Panc1 (cell line): ENCODE results near the gene RBM8A. TPM values are rescaled to one million over a fixed set of nuclear protein-coding genes. Genes with fewer than 3 reads are reported as not detected.

ENCODE experiments used
- ATAC-seq: fragments of 200-7000 bp; cut with Tn5 transposase; 2 replicates; pipeline ENCODE4 v1.9.1; 2020; ENCODE audit warnings: mild to moderate bottlenecking, moderate library complexity
- BruUV-seq: library from RNA; stranded (reverse); fragments of 400-500 nt; replicated peaks from 2 replicates; lab custom pipeline; 2021; lab: Mats Ljungman, UMichigan
- CTCF ChIA-PET: fragments of 300-600 bp; sonication (Branson Sonifier 250); formaldehyde crosslinking; loops from one replicate; lab custom pipeline; 2022; ENCODE audit warnings: antibody characterized with exemption; lab: Charles Lee
- POLR2A ChIA-PET: fragments of 300-600 bp; sonication (Branson Sonifier 250); formaldehyde crosslinking; loops from one replicate; lab custom pipeline; 2022; ENCODE audit warnings: antibody characterized with exemption; lab: Charles Lee
- DNase-seq: peaks from one replicate; pipeline ENCODE4 v3.0.0-alpha.2; 2010; ENCODE audit warnings: low read depth, low spot score
- H3K27ac ChIP-seq: 2 replicates; pipeline ENCODE4 v1.5.1; 2011; ENCODE audit warnings: mild to moderate bottlenecking, low read length, inconsistent platforms
- H3K27me3 ChIP-seq: fragments of 200-500 bp; sonication (Bioruptor generic); 2 replicates; pipeline ENCODE4 v1.6.0; 2014; ENCODE audit warnings: low read length, inconsistent platforms; ENCODE audit not compliant: control insufficient read depth, insufficient read depth
- H3K36me3 ChIP-seq: fragments of 200-500 bp; sonication (Bioruptor generic); 2 replicates; pipeline ENCODE4 v1.5.1; 2014; ENCODE audit warnings: inconsistent platforms, mild to moderate bottlenecking, low read length, moderate library complexity; ENCODE audit not compliant: control insufficient read depth, insufficient read depth
- H3K4me1 ChIP-seq: 2 replicates; pipeline ENCODE4 v1.5.1; 2011; ENCODE audit warnings: inconsistent platforms, mild to moderate bottlenecking, low read length, moderate library complexity; ENCODE audit not compliant: control insufficient read depth, insufficient read depth
- H3K4me3 ChIP-seq, 2 experiments: 2 replicates each; pipeline ENCODE4 v1.5.1; 2011 to 2012; ENCODE audit warnings: low read depth in 2 of 2, low read length in 2 of 2, mild to moderate bottlenecking in 2 of 2, inconsistent platforms in 1 of 2, moderate library complexity in 1 of 2
- H3K9me3 ChIP-seq: fragments of 200-500 bp; sonication (Bioruptor generic); 2 replicates; pipeline ENCODE4 v1.5.1; 2014; ENCODE audit warnings: low read depth, mild to moderate bottlenecking, inconsistent platforms, low read length, moderate library complexity; ENCODE audit not compliant: control insufficient read depth, insufficient read depth
- CTCF ChIP-seq: fragments of 450-650 bp; IDR thresholded peaks from 2 replicates; pipeline ENCODE4 v1.5.1; 2017; ENCODE audit warnings: mild to moderate bottlenecking
- POLR2AphosphoS5 ChIP-seq: IDR thresholded peaks from 2 replicates; pipeline ENCODE4 v1.6.1; 2012; ENCODE audit warnings: mild to moderate bottlenecking, low read depth, low read length, moderate library complexity
- REST ChIP-seq, 2 experiments: IDR thresholded peaks; 2 replicates each; pipeline ENCODE4 v1.6.1; 2011 to 2012; ENCODE audit warnings: low read depth in 2 of 2, control low read depth in 1 of 2, low read length in 1 of 2, mild to moderate bottlenecking in 1 of 2, moderate library complexity in 1 of 2; ENCODE audit not compliant: insufficient read depth in 1 of 2
- SIN3A ChIP-seq: IDR thresholded peaks from 2 replicates; pipeline ENCODE4 v1.6.1; 2012; ENCODE audit warnings: low read depth, mild to moderate bottlenecking, low read length, moderate library complexity, borderline replicate concordance; ENCODE audit not compliant: insufficient read depth
- TCF7L2 ChIP-seq: IDR thresholded peaks from 2 replicates; pipeline ENCODE4 v1.6.1; 2011; ENCODE audit warnings: mild to moderate bottlenecking, low read depth, low read length, inconsistent platforms
- in situ Hi-C: cut with HindIII; loops from 2 replicates; pipeline ENCODE4 v1.10.0; 2016; ENCODE audit warnings: low sequenced_read_pairs, low pct_unique_long_range_greater_than_20kb
- intact Hi-C: fragments of 100-400 bp; cut with micrococcal nuclease; formaldehyde crosslinking; loops from one replicate; pipeline ENCODE4 v1.10.0; 2022; ENCODE audit not compliant: unreplicated experiment
- total RNA-seq: library from RNA; stranded (reverse); gene quantifications from one replicate; pipeline ENCODE4 v1.2.1, GENCODE V29; 2021; ENCODE audit not compliant: unreplicated experiment

RBM8A gene
- total RNA-seq, 1 experiment from 2014 or later = 172 TPM

DNA sequence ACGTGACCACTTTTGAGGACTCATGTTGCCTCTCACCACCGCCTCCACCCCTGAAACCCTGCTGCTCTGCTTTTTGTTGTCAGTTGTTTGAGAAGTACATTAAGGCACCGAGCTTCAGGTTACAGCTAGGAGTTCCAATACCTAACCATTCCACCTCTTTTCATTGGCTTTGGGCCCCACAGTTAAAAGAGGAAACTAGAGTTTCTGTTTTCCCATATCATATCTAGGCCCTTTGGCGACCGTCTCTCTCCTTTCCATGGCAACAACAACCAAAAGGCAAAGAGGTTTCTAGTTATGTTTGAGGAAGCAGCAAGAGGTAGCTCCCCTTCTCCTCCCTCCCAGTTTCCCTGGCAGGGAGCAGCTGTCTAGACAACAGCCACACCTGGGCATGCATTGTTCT lies 47.5 kb downstream of the RBM8A start:
- peaks cover 9% of the 10 kb centered on the region; the same call in 1 of the 2 replicates for H3K27me3 ChIP-seq
- no TSS peak for BruUV-seq
- intact Hi-C loops = no loop called here
- no peaks in the 10 kb centered on the region for H3K36me3 ChIP-seq
- ATAC-seq (no peak), DNase-seq (no peak)
- H3K4me1 ChIP-seq = no peaks in the 10 kb centered on the region
- ChIA-PET POLR2A (interaction anchor here (0.6 kb wide), 1 partner anchor 21 kb away, joined by 3 read pairs; no protein-coding TSS in a partner anchor), CTCF (no interaction called here)
- H3K4me3 ChIP-seq = no peak overlapping the region
- H3K9me3 ChIP-seq = no peaks in the 10 kb centered on the region
- TF ChIP-seq POLR2AphosphoS5 = no peak
- no peak for TF ChIP-seq CTCF
- no peak for TF ChIP-seq TCF7L2
- TF ChIP-seq REST (IDR thresholded peaks at IDR 0.05; ENCODE audit: insufficient read depth in 1 of 2, low read depth in 2 of 2, low read length in 1 of 2) = no peak
- TF ChIP-seq SIN3A = no peak
- in situ Hi-C loops = no loop called here
- no peak overlapping the region for H3K27ac ChIP-seq

DNA sequence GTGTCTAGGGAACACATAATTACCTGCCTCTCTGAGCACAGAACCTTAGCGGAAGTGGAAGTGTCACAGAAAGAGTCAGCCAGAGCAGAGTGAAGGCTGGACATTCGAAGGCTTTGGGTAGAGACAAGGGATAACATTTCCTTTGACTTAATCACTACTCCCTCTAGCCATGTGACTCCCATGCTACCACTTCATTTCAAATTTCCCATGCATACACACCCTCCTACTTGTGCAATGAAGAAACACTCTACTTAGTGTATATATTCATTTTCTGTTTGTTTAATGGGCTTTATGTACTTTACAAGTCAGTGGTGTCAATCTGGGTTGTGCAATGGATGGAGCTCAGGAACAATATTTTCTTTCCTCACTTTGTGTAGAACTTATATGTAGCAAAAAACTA lies 48.6 kb downstream of the RBM8A start:
- ATAC-seq = no peak
- no TSS peak for BruUV-seq
- in situ Hi-C loops = no loop called here
- ChIA-PET POLR2A (interaction anchor here (1.1 kb wide), 1 partner anchor 14 kb away, joined by 3 read pairs; no protein-coding TSS in a partner anchor), CTCF (no interaction called here)
- TF ChIP-seq CTCF (no peak), SIN3A (no peak), POLR2AphosphoS5 (no peak), TCF7L2 (no peak), REST (IDR thresholded peaks at IDR 0.05; ENCODE audit: insufficient read depth in 1 of 2, low read depth in 2 of 2, low read length in 1 of 2) (no peak)
- Histone ChIP-seq H3K4me3 (no peak overlapping the region), H3K27ac (no peak overlapping the region), H3K9me3 (no peaks in the 10 kb centered on the region), H3K36me3 (no peaks in the 10 kb centered on the region), H3K27me3 (peaks cover 4% of the 10 kb centered on the region; the same call in 1 of the 2 replicates), H3K4me1 (no peaks in the 10 kb centered on the region)
- intact Hi-C loops = no loop called here
- no peak for DNase-seq
